Measurements from ENCODE around the gene PRKRA.

DNA sequence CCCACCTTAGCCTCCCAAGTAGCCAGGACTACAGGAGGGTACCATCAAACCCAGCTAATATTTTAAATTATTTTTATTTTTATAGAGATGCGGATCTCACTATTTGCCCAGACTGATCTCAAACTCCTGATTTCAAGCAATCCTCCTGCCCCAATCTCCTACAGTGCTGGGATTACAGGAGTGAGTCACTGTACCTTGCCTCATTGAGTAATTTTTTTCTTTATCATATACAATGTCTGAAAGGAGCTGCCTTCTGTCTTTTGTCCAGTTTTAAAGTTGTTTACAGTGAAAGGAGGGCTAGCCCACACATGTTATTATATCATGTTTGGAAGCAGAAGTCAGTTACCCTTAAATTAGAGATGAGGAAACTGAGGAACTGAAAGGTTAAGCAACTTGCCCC lies 32.5 kb downstream of the PRKRA start:
- TF ChIP-seq, protein P1, sequence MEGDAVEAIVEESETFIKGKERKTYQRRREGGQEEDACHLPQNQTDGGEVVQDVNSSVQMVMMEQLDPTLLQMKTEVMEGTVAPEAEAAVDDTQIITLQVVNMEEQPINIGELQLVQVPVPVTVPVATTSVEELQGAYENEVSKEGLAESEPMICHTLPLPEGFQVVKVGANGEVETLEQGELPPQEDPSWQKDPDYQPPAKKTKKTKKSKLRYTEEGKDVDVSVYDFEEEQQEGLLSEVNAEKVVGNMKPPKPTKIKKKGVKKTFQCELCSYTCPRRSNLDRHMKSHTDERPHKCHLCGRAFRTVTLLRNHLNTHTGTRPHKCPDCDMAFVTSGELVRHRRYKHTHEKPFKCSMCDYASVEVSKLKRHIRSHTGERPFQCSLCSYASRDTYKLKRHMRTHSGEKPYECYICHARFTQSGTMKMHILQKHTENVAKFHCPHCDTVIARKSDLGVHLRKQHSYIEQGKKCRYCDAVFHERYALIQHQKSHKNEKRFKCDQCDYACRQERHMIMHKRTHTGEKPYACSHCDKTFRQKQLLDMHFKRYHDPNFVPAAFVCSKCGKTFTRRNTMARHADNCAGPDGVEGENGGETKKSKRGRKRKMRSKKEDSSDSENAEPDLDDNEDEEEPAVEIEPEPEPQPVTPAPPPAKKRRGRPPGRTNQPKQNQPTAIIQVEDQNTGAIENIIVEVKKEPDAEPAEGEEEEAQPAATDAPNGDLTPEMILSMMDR (IDR thresholded peaks at IDR 0.05): no peak
- TF ChIP-seq POLR2AphosphoS5 (IDR thresholded peaks at IDR 0.05): no peak

Measured in breast epithelium (tissue), 3 donors.